GM18870 (cell line): ENCODE results near the gene PCNA.

Experiments used
- ATAC-seq: cut with Tn5 transposase; IDR thresholded peaks from one replicate; pipeline ENCODE4 v1.9.1; 2021; ENCODE audit warnings: moderate library complexity; ENCODE audit not compliant: unreplicated experiment

Gene PCNA

GRCh38 chr20:5143851-5144250, 24.1 kb upstream of the PCNA start:
- ATAC-seq: no peak

GRCh38 chr20:5141615-5142014, 21.9 kb upstream of the PCNA start:
- ATAC-seq: no peak

- ATAC-seq: no peak
Measured at GRCh38 chr20:5140195-5140594, 20.4 kb upstream of the PCNA start.

DNA sequence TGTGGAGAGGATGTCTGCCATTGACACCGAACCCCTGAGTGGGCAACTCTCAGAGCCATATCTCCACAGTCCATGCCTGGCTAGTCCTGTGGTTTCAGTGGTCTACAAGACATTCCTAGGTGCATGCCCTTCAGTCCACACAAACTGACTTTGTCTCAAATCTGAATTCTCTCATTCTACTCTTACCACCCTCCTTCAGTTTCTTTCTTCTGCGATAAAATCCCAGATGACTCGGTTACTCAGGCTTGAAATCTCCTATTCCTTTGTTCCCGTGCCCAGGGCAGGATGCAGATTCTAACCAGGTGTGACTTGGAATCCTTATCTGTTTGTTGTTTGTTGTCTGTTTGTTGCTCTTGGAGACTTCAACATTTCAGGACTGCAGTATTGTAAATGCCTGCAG, 16.3 kb upstream of the PCNA start:
- no peak for ATAC-seq

DNA sequence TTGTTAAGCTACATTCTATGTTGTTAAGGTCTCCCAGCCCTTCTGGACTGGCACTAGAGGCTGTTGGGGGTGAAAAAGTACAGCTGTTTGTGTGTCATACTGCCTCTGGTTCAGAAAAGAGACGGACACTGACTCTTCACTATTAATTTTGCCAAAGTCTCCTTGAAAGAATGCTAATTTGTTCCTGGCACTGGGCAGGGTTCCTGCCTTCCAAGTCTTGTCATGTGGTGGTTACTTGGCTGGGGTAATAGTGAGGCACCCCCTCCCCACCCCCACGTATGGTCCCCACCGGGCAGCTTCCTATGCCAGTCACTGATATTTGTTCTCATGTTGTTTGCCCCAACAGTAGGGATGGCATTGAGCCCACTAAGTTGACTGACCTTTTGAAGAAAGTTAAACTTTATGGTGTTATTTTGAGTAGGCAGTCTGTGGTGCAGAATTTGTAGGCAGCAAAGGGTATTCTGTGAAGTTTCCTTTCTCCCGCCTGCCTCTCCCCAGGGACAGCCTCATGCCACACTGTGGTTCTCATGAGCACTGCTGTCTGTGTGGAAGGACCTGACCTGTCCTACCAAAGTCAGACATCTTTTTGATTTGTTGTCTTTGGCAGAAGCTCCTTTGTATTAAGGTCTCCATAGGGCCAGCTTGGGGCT, 15.7 kb upstream of the PCNA start:
- ATAC-seq: no peak

DNA sequence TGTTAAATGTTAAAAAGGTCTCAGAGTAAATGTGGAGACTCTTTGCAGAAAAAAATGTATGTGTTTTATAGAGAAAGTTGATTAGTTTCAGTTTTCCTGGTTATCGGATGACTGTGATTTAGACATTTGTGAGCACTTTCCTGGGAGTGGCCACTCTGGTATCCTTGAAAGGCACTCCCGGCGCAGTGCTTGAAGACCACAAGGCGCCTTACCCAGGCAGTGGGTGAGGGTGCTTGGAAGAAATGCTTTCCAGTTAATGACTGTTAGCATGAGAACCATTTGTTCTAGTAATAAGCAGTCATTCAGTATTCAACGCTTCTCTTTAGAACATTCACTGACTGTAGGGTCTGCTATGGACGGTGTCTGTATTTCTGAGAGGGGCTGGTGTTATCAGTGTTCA, 14.2 kb upstream of the PCNA start:
- no peak for ATAC-seq

GRCh38 chr20:5131502-5131901, 11.7 kb upstream of the PCNA start:
- no peak for ATAC-seq

DNA sequence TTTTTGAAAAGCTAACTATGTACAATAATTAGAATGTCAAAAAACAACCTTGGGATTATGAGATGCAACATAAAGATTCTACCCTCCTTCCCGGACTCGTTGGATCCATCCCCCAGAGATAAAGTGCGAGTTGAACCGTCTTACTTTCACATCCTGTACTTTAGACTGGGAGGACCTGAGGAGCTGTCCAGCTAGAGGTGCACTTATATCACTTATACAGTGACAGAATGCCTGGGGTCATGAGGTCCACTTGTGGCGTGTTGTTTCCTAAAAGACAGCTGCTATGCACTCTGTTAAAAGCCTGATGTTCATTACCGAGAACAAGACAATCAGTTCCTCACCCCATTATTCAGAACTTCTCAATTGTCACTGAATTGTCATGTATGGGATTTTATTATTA, 9.1 kb upstream of the PCNA start:
- ATAC-seq: no peak

DNA sequence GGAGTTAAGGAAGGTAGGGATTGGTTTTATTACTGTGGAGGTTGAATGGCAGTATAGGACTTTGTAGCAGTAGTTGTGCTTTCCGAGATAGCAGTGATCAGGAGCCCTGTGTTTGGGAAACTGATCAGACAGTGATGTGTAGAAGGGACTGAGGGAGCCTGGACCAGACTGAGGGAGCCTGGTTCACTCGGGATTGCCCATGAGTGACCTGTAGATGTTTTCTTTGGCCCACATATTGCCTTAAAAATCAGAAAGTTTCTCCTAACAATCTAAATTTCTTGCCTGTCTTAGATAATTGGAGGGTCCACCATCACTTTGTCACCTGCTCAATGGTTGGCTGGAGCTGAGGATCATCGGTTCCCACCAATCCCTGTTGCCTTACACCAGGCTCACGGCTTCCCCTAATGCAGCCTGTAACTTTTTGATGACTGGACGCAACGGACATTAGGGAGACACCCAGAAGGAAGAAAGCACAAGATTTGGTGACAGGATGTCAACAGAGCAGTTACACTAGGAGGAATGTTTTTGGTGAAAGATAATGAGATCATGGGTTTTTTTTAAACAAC, 8.2 kb upstream of the PCNA start:
- no peak for ATAC-seq

GRCh38 chr20:5127204-5127858, 7.6 kb upstream of the PCNA start:
- peak; percentile 31 for ATAC-seq

DNA sequence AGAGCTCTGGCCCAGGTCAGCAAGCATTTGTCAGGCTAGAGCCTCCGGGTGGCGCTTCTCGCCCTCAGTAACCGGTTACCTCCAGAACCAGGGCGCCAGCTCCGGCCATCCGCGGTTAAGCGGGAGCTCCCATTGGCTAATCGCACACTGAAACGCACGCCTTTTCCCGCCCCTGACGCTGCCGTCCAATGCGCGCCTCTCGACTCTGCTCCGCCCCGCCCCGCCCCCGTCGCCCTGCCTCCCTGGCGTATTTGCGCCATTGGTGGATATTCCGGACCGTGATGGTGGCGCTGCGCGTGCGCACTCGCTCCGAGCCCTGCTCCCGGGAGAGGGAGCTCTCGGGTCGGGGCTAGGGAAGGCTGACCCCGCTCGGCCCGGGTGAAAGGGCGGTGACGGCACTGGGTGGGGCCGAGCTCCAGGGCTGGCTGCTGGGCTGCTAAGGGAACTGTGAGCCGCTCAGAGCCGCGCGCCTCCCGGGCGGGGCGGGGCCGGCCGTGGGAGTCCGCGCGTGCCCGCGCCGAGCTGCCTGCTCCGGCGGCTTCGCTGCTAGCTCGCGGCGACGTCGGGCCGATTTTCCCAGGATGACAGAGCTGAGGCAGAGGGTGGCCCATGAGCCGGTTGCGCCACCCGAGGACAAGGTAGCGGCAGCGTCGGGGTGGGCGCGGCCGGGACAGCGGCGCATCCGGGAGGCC, 6.9 kb upstream of the PCNA start, which contains the start of gene CDS2:
Gene CDS2, plus strand, starts transcription at position 497 of the 692 bp plus-strand sequence. Its CDS starts 85 bp downstream, at position 582.
- ATAC-seq: peak; percentile 84

DNA sequence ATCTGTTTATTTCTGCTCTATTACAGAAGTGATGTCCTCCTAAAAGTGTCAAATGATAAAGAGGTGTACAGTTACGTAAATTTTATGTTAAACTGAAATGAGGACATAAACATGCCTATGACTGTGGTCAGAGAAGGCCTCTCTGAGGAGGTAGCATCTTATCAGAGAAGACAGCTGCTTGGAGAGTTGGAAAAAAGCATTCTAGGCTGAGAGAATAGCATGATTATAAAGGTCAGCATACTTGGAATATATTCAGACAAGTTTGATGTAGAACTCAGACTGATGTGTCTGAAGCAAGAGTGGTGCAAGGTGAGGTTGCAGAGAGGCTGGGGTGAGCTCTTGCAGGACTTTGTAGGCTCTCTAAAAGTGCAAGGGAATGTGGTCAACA, 3.1 kb upstream of the PCNA start:
- ATAC-seq: no peak

GRCh38 chr20:5120185-5120476, 373 bp upstream of the PCNA start:
- ATAC-seq: no peak

- no peak for ATAC-seq
Measured at GRCh38 chr20:5119143-5119434, 669 bp downstream of the PCNA start.

DNA sequence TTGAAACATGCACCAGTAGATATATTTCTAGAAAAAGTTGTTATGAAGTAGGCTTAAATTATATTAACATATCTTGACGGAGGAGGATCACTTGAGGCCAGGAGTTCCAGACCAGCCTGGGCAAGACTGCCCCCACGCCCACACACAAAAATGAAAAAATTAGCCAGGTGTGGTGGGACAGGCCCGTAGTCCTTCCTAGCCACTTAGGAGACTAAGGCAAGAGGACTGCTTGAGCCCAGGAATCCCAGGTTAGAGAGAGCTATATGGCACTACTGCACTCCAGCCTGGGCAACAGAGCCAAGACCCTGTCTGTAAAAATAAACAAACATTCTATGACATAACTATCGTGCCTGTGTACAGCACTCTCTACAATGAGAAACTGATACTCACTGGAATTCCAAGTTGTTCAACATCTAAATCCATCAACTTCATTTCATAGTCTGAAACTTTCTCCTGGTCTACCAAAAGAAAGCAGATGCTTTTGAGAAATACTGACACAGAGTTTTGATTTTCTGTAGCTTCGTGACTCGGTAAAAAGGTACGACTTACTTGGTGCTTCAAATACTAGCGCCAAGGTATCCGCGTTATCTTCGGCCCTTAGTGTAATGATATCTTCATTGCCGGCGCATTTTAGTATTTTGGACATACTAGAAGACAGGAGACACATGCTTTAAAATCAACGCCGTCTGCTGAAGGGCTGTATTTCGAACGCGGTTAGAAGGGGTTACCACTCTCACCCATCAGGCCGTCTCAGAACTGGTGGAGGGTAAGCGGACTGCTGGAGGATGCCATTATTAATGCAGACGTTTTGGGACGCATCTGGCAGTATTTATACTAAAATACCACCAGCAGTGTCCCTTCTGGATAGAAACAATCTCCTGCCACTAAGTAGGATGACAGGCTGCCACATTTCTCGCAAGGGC, 1.3 kb downstream of the PCNA start:
- no peak for ATAC-seq

GRCh38 chr20:5116875-5117274, 2.9 kb downstream of the PCNA start:
- no peak for ATAC-seq

- no peak for ATAC-seq
Measured at GRCh38 chr20:5114403-5114802, 5.4 kb downstream of the PCNA start.

- ATAC-seq: no peak
Measured at GRCh38 chr20:5113615-5113986, 6.2 kb downstream of the PCNA start.

DNA sequence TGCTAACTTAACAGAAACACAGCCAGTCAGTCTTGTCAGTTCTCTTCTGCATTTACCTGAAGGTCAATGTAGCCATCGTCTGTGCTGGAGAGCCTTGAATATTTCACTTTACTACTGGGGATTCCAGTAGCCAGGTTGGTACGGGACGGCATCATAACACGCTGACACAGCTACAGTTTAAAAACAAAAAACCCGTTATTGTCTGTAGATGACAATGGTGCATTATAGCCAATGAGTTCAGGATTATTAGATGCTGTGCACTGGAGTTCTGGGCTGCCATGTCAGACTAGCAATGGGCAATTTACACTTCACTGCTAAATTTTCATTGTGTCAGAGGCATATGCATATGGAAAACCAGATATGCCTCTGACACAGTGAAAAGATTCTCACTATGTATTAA, 10.5 kb downstream of the PCNA start:
- no peak for ATAC-seq

DNA sequence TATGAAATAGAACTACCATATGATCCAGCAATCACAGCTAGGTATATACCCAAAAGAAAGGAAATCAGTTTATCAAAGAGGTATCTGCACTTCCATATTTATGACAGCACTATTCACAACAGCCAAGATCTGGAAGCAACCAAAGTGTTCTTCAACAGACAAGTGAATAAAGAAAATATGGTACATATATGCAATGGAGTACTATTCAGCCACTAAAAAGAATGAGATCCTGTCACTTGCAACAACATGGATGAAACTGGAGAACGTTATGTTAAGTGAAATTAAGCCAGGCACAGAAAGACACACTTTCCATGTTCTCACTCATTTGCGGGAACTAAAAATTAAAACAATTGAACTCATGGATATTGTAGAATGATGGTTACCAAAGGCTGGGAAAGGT, 15.3 kb downstream of the PCNA start:
- ATAC-seq: no peak

DNA sequence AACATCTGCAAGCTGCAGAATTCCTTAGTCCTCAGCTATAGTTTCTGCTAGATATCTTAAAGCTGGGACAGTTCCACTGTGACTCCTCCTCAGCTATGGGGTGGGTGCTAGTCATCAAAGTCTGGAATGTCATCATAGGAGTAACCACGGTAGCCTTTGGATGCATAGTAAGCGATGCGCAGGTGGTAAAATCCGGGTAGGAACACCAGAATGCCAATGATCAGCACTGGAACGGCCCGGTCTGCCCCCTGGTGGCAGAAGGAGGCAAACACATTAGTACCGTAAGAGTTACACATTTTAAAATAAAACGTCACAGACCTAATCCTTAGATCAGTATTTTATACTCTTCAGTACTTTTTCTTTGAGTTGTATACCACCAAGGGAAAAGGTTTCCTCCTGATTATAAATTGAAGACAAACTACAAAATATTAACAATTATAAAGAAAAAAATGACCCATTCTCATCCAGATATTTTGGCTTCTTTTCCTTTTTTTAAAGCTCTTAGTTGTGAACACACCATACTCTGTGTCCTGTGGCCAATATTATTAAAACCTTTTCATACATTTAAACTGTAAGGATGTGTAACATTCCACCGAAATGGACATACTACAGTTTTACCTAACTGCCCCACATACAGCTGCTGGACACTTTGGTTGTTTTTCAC, 18.9 kb downstream of the PCNA start:
- no peak for ATAC-seq
